Stimulated activated CD8-positive, alpha-beta memory T cell treated with anti-CD3 and anti-CD28 coated beads, Interleukin-7, amount 100 ng/mL, for 4 hours (primary cell): ENCODE data around the gene LPCAT1.
A peak's percentile ranks its signal among the peaks of the same experiment; 100 is the strongest.
"Not testable (repeated sequence)": the region's sequence is repeated elsewhere in the genome, so short reads cannot be mapped to it uniquely, and the experiment has no call there.

Source experiments
- DNase-seq, 2 donors: peaks; one replicate each; pipeline ENCODE4 v3.0.0-alpha.2; 2020; ENCODE audit warnings: low read depth in 2 of 2

Gene LPCAT1

GRCh38 chr5:1508659-1509290, 15.0 kb downstream of the LPCAT1 start:
- no peak for DNase-seq

DNA sequence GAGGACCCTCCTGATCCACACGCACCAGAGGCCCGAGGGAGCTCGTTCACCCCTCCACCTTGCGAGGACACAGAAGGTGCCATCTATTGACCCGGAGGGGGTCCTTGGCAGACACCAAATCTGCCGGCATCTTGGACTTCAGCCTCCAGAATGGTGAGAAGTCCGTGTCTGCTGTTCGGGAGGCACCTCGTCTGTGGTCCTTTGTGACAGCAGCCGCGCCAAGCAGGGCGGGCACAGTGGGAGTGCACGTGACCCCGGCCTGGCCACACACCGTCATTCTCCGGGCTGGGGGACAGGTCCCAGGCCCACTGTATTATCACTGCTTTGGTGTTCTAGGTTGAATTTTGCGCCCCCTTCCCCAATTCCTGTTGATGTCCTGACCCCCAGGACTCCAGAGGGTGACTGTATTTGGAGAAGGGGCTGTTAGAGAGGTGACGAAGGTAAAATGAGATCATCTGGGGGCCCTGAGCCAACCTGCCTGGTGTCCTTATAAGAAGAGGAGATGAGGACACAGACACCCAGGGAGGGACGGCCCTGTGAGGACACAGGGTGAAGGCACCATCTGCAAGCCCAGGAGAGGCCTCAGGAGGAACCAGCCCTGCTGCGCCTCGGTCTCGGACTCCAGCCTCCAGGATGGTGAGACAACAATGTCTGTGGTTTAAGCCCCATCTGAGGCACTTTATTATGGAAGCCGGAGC, 15.7 kb downstream of the LPCAT1 start:
- no peak for DNase-seq

GRCh38 chr5:1507457-1507856, 16.3 kb downstream of the LPCAT1 start:
- no peak for DNase-seq

- no peak for DNase-seq
Measured at GRCh38 chr5:1507014-1507375, 16.8 kb downstream of the LPCAT1 start.

GRCh38 chr5:1506242-1507013, 17.3 kb downstream of the LPCAT1 start:
- DNase-seq, result no peak

GRCh38 chr5:1505506-1506241, 18.1 kb downstream of the LPCAT1 start:
- DNase-seq, result no peak

- DNase-seq, result not testable (repeated sequence)
Measured at GRCh38 chr5:1505089-1505488, 18.7 kb downstream of the LPCAT1 start.

GRCh38 chr5:1504617-1505016, 19.1 kb downstream of the LPCAT1 start:
- no peak for DNase-seq

DNA sequence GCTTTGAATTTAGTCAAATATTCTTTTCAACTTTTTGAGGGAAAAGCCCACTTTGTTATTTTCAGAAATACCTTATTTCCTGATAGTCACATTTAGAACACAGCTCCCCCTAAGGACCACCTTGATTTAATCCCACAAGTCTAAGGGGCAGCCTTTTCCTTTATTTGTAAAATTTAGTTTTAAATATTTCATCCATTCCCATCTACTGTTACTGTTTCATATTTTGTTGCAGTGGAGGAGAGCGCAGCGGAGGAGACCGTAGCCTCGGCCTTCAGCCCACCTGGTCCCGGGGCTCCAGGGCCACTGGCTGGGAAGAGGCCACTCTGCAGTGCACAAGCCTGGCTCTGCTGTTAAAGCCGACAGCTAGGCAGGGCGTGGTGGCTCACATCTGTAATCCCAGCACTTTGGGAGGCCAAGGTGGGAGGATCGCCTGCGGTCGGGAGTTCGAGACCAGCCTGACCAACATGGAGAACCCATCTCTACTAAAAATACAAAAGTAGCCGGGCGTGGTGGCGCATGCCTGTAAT, 19.6 kb downstream of the LPCAT1 start:
- DNase-seq, result no peak

- no peak for DNase-seq
Measured at GRCh38 chr5:1503241-1504068, 20.3 kb downstream of the LPCAT1 start.

- DNase-seq, result no peak
Measured at GRCh38 chr5:1502737-1503120, 21.0 kb downstream of the LPCAT1 start.

- peak in 1 of 2 donors; percentile 49 for DNase-seq
Measured at GRCh38 chr5:1502046-1502736, 21.6 kb downstream of the LPCAT1 start.

GRCh38 chr5:1501372-1502045, 22.3 kb downstream of the LPCAT1 start:
- DNase-seq, result no peak

GRCh38 chr5:1500411-1501091, 23.2 kb downstream of the LPCAT1 start:
- no peak for DNase-seq

- DNase-seq, result no peak
Measured at GRCh38 chr5:1499851-1500250, 23.9 kb downstream of the LPCAT1 start.

- DNase-seq, result no peak
Measured at GRCh38 chr5:1498623-1499416, 24.9 kb downstream of the LPCAT1 start.

- DNase-seq, result no peak
Measured at GRCh38 chr5:1497795-1498622, 25.8 kb downstream of the LPCAT1 start.
